OCI-LY7 (cell line): Measurements from ENCODE around the gene FAM13B. TPM values are rescaled to one million over a fixed set of nuclear protein-coding genes. Genes with fewer than 3 reads are reported as not detected.

ENCODE experiments used
- BruUV-seq: library from RNA; stranded (reverse); fragments of 400-500 nt; replicated peaks from 2 replicates; lab custom pipeline; 2021; lab: Mats Ljungman, UMichigan
- CTCF ChIA-PET: fragments of 300-600 bp; sonication (Branson Sonifier 250); formaldehyde crosslinking; loops from one replicate; lab custom pipeline; 2022; ENCODE audit warnings: antibody characterized with exemption; ENCODE audit not compliant: unreplicated experiment; lab: Charles Lee
- POLR2A ChIA-PET: fragments of 300-600 bp; sonication (Branson Sonifier 250); formaldehyde crosslinking; loops from one replicate; lab custom pipeline; 2022; ENCODE audit warnings: antibody characterized with exemption; lab: Charles Lee
- DNase-seq: peaks from one replicate; pipeline ENCODE4 v3.0.0-alpha.2; 2015; ENCODE audit warnings: low spot score
- H2AFZ ChIP-seq: fragments of 200-600 bp; sonication (generic), shearing (Covaris generic); 2 replicates; pipeline ENCODE4 v1.6.1; 2014; ENCODE audit warnings: mild to moderate bottlenecking, antibody characterized with exemption, low read length, moderate library complexity
- H3K27ac ChIP-seq: fragments of 200-600 bp; sonication (generic); 2 replicates; pipeline ENCODE4 v1.5.1; 2014; ENCODE audit warnings: mixed run types, low read depth, mild to moderate bottlenecking, moderate library complexity, low read length, inconsistent platforms; ENCODE audit not compliant: poor library complexity, severe bottlenecking
- H3K36me3 ChIP-seq: fragments of 200-600 bp; sonication (generic); 2 replicates; pipeline ENCODE4 v1.6.1; 2014; ENCODE audit warnings: mild to moderate bottlenecking, antibody characterized with exemption, low read length, moderate library complexity, mixed read lengths; ENCODE audit not compliant: insufficient read depth
- H3K4me1 ChIP-seq: fragments of 200-600 bp; sonication (generic); 2 replicates; pipeline ENCODE4 v1.5.1; 2014; ENCODE audit warnings: mild to moderate bottlenecking, low read length; ENCODE audit not compliant: insufficient read depth, poor library complexity, severe bottlenecking
- H3K4me2 ChIP-seq: fragments of 200-600 bp; sonication (generic); 2 replicates; pipeline ENCODE4 v1.6.1; 2014; ENCODE audit warnings: mild to moderate bottlenecking, low read length
- H3K4me3 ChIP-seq: fragments of 200-600 bp; sonication (generic); 2 replicates; pipeline ENCODE4 v1.5.1; 2014; ENCODE audit warnings: mild to moderate bottlenecking, low read depth, low read length; ENCODE audit not compliant: poor library complexity, severe bottlenecking
- H3K79me2 ChIP-seq: fragments of 200-600 bp; sonication (generic); 2 replicates; pipeline ENCODE4 v1.6.1; 2016; ENCODE audit warnings: low read depth, mild to moderate bottlenecking, low read length, moderate library complexity, mixed read lengths; ENCODE audit not compliant: insufficient read depth
- H3K9me2 ChIP-seq: fragments of 200-600 bp; sonication (generic); 2 replicates; pipeline ENCODE4 v1.6.1; 2016; ENCODE audit warnings: mild to moderate bottlenecking, low read length, mixed read lengths; ENCODE audit not compliant: insufficient read depth
- H3K9me3 ChIP-seq: fragments of 200-600 bp; sonication (generic); 2 replicates; pipeline ENCODE4 v1.6.1; 2014; ENCODE audit warnings: mild to moderate bottlenecking, mixed run types, low read length, mixed read lengths
- H4K20me1 ChIP-seq: fragments of 200-600 bp; sonication (generic); 2 replicates; pipeline ENCODE4 v1.6.1; 2014; ENCODE audit warnings: mild to moderate bottlenecking, antibody characterized with exemption, low read length, moderate library complexity, mixed read lengths; ENCODE audit not compliant: insufficient read depth
- EZH2phosphoT487 ChIP-seq: fragments of 200-600 bp; sonication (generic); IDR thresholded peaks from 2 replicates; pipeline ENCODE4 v1.6.1; 2018; ENCODE audit warnings: low read depth, borderline replicate concordance, mild to moderate bottlenecking, mixed run types, antibody characterized with exemption, low read length, moderate library complexity, mixed read lengths
- intact Hi-C: fragments of 100-400 bp; cut with micrococcal nuclease; formaldehyde crosslinking; loops from one replicate; pipeline ENCODE4 v1.10.0; 2022; ENCODE audit not compliant: unreplicated experiment
- small RNA-seq: library from RNA; depleted of rRNA; stranded (forward); fragments of <200 nt; gene quantifications from one replicate; pipeline ENCODE3, GENCODE V24; 2014
- total RNA-seq, 2 experiments: library from RNA; depleted of rRNA in 1 of 2; stranded (reverse); fragments of >200 nt in 1 of 2; shearing (Covaris generic) in 1 of 2; gene quantifications; 2 replicates each; pipeline ENCODE4 v1.2.3, GENCODE V29; 2014 to 2022
- TF ChIP-seq, protein P1 (sequence below): fragments of 200-600 bp; sonication (generic); conservative IDR thresholded peaks from 2 replicates; pipeline ENCODE4 v1.5.1; 2014; ENCODE audit warnings: mild to moderate bottlenecking, antibody characterized with exemption, low read length, moderate library complexity, mixed read lengths

FAM13B gene
- total RNA-seq, 2 experiments from 2014 or later = 21.5 to 35.7 TPM

DNA sequence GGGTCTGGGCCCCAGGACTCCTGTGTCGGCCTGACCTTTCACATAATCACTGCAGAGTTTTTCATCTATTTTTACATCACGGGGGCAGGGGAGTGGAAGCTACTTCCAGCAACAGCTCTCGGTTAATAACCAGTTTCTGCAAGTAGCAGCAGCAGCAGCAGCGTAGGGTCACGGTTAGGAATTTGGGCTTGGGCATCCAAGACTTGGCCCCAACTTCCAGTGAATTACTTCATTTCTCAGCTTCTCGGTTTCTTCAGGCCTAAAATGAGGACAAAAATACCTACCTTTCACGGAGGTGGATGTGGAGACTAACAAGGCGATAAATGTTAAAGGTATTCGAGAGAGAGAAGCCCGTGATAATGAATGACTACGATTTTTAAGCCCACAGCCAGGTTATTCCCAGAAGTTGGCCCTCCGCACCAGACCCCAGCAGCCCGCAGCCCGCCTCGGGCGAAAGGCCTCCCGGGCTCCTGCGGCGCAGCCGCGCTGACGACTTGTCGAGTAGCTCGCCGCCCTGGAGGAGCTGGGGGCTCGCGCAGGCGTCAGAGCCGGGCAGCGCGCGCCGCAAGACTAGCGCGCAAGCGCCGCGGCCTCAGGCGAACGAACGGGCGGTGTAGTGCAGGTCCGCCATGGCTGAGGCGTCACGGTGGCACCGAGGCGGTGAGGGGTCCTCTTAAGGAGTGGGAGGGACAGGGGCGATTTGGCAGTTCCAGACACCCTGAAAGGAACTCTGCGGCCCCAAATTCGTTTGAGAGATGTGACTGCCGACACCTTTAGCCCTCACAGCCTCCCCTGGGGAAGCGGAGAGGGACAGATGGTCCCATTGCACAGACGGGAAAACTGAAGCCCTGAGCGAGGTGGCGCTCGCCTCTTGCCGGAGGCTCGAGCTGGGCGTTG lies 143.8 kb downstream of the FAM13B start, which contains the start of gene PKD2L2:
TSS of gene PKD2L2 (plus strand) at position 595 of the 897 bp plus-strand sequence. CDS start at position 630, 35 bp downstream.
- H3K9me3 ChIP-seq = no peaks in the 10 kb centered on the region
- no peaks in the 10 kb centered on the region for H3K9me2 ChIP-seq
- ChIA-PET CTCF (interaction anchor here (0.5 to 1.0 kb wide), 2 partner anchors 13 to 61 kb away, joined by 3 read pairs; no protein-coding TSS in a partner anchor), POLR2A (interaction anchor here (0.7 to 2.4 kb wide), 9 partner anchors 9 to 140 kb away, joined by 3 to 8 read pairs (median 5); no protein-coding TSS in a partner anchor)
- intact Hi-C loops = no loop called here
- TF ChIP-seq, protein P1, sequence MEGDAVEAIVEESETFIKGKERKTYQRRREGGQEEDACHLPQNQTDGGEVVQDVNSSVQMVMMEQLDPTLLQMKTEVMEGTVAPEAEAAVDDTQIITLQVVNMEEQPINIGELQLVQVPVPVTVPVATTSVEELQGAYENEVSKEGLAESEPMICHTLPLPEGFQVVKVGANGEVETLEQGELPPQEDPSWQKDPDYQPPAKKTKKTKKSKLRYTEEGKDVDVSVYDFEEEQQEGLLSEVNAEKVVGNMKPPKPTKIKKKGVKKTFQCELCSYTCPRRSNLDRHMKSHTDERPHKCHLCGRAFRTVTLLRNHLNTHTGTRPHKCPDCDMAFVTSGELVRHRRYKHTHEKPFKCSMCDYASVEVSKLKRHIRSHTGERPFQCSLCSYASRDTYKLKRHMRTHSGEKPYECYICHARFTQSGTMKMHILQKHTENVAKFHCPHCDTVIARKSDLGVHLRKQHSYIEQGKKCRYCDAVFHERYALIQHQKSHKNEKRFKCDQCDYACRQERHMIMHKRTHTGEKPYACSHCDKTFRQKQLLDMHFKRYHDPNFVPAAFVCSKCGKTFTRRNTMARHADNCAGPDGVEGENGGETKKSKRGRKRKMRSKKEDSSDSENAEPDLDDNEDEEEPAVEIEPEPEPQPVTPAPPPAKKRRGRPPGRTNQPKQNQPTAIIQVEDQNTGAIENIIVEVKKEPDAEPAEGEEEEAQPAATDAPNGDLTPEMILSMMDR = no peak
- no peak for TF ChIP-seq EZH2phosphoT487
- no peaks in the 10 kb centered on the region for H4K20me1 ChIP-seq
- H3K36me3 ChIP-seq = no peaks in the 10 kb centered on the region
- H3K4me2 ChIP-seq = peak within 1 kb of the TSS; percentile 82
- peak within 1 kb of the TSS; percentile 59 for H3K4me3 ChIP-seq
- H3K4me1 ChIP-seq = peaks cover 6% of the 10 kb centered on the region
- peak within 1 kb of the TSS; percentile 91 for H2AFZ ChIP-seq
- peak; percentile 31 for DNase-seq
- BruUV-seq = TSS peak; percentile 81
- no peak within 1 kb of the TSS for H3K27ac ChIP-seq
- no peaks in the 10 kb centered on the region for H3K79me2 ChIP-seq

DNA sequence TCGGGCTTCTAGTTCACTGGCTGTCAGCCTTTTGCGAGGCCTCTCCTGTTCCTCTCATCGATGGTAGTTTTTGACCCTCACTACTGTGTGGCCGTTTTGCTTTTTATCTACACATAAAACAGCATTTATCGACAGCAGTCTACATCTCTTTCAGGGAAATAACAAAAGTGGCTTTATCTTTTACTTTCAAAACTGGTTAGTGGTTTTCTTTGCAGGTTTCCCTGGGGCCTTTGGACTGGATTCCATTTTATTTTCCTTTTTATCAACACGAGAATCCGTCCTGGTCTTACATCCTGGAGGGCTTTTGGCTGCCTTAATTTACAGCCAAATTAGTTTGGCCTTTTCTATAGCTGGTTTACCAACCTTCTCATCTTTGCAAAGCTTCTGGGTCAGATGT lies 144.4 kb downstream of the FAM13B start:
- Histone ChIP-seq H3K4me3 (peak overlapping the region; percentile 59), H2AFZ (peak overlapping the region; percentile 91), H4K20me1 (no peaks in the 10 kb centered on the region), H3K4me1 (peaks cover 6% of the 10 kb centered on the region), H3K79me2 (no peaks in the 10 kb centered on the region), H3K27ac (no peak overlapping the region), H3K36me3 (no peaks in the 10 kb centered on the region), H3K4me2 (peak overlapping the region; percentile 82), H3K9me3 (no peaks in the 10 kb centered on the region), H3K9me2 (no peaks in the 10 kb centered on the region)
- ChIA-PET CTCF (no interaction called here), POLR2A (interaction anchor here (0.7 to 2.4 kb wide), 8 partner anchors 9 to 141 kb away, joined by 3 to 8 read pairs (median 5); no protein-coding TSS in a partner anchor)
- TF ChIP-seq, protein P1 = no peak
- TF ChIP-seq EZH2phosphoT487 = no peak
- intact Hi-C loops = no loop called here
- BruUV-seq = no TSS peak
- no peak for DNase-seq

Small RNAs within 50 kb of the gene (small RNA-seq; reads per million reads assigned to genes)
- gene RNU6-1148P = not detected

Other genes with a start within 250 kb of the FAM13B start
- 0.28 TPM in 1 of 2 replicates, not detected in the other for gene MYOT, start 165.2 kb downstream of the FAM13B start, total RNA-seq (2014; rRNA removed; shearing (Covaris generic))
- gene MYOT, start 165.2 kb downstream of the FAM13B start, total RNA-seq (2022) = not detected in 2 replicates
- gene PKD2L2, start 143.6 kb downstream of the FAM13B start, total RNA-seq (2014; rRNA removed; shearing (Covaris generic)) = not detected in 2 replicates
- not detected in 2 replicates for gene PKD2L2, start 143.6 kb downstream of the FAM13B start, total RNA-seq (2022)
- gene WNT8A, start 51.0 kb upstream of the FAM13B start, total RNA-seq (2014; rRNA removed; shearing (Covaris generic)) = not detected in 2 replicates
- not detected in 2 replicates for gene WNT8A, start 51.0 kb upstream of the FAM13B start, total RNA-seq (2022)
- gene NME5, start 106.3 kb upstream of the FAM13B start, total RNA-seq (2014; rRNA removed; shearing (Covaris generic)) = not detected in 2 replicates
- gene NME5, start 106.3 kb upstream of the FAM13B start, total RNA-seq (2022) = not detected in 2 replicates
- gene BRD8, start 145.6 kb upstream of the FAM13B start, total RNA-seq (2014; rRNA removed; shearing (Covaris generic)) = 57.7 and 71.7 TPM in 2 replicates
- 92.7 and 108 TPM in 2 replicates for gene BRD8, start 145.6 kb upstream of the FAM13B start, total RNA-seq (2022)
- gene KIF20A, start 146.0 kb upstream of the FAM13B start, total RNA-seq (2014; rRNA removed; shearing (Covaris generic)) = 63.1 and 74.5 TPM in 2 replicates
- 65.1 and 76.7 TPM in 2 replicates for gene KIF20A, start 146.0 kb upstream of the FAM13B start, total RNA-seq (2022)
- 31.8 and 46.7 TPM in 2 replicates for gene CDC23, start 180.2 kb upstream of the FAM13B start, total RNA-seq (2014; rRNA removed; shearing (Covaris generic))
- 36.7 and 45.0 TPM in 2 replicates for gene CDC23, start 180.2 kb upstream of the FAM13B start, total RNA-seq (2022)
- 0.08 TPM in 1 of 2 replicates, not detected in the other for gene GFRA3, start 241.5 kb upstream of the FAM13B start, total RNA-seq (2014; rRNA removed; shearing (Covaris generic))
- not detected in 2 replicates for gene GFRA3, start 241.5 kb upstream of the FAM13B start, total RNA-seq (2022)